ENCODE data around the gene PFDN4.

GRCh38 chr20:54197621-54198604 lies 10.0 kb upstream of the PFDN4 start:
- TF ChIP-seq, protein P1, sequence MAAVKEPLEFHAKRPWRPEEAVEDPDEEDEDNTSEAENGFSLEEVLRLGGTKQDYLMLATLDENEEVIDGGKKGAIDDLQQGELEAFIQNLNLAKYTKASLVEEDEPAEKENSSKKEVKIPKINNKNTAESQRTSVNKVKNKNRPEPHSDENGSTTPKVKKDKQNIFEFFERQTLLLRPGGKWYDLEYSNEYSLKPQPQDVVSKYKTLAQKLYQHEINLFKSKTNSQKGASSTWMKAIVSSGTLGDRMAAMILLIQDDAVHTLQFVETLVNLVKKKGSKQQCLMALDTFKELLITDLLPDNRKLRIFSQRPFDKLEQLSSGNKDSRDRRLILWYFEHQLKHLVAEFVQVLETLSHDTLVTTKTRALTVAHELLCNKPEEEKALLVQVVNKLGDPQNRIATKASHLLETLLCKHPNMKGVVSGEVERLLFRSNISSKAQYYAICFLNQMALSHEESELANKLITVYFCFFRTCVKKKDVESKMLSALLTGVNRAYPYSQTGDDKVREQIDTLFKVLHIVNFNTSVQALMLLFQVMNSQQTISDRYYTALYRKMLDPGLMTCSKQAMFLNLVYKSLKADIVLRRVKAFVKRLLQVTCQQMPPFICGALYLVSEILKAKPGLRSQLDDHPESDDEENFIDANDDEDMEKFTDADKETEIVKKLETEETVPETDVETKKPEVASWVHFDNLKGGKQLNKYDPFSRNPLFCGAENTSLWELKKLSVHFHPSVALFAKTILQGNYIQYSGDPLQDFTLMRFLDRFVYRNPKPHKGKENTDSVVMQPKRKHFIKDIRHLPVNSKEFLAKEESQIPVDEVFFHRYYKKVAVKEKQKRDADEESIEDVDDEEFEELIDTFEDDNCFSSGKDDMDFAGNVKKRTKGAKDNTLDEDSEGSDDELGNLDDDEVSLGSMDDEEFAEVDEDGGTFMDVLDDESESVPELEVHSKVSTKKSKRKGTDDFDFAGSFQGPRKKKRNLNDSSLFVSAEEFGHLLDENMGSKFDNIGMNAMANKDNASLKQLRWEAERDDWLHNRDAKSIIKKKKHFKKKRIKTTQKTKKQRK (IDR thresholded peaks at IDR 0.05; ENCODE audit: low read length), result no peak
- TF ChIP-seq CEBPG (CRISPR knock-in tag; IDR thresholded peaks at IDR 0.05) (peak; percentile 77), ZNF687 (CRISPR knock-in tag; IDR thresholded peaks at IDR 0.05) (no peak), TAF1 (CRISPR knock-in tag; IDR thresholded peaks at IDR 0.05) (no peak)
